Measurements from ENCODE around the gene C3orf62. TPM values are rescaled to one million over a fixed set of nuclear protein-coding genes. Genes with fewer than 3 reads are reported as not detected.

C3orf62 gene
- polyA plus RNA-seq, 1 donor (not counting 4 experiments of a cell fraction or from before 2014, with no cell fraction given): 5.2 TPM

GRCh38 chr3:49300595-49300994 is 23.6 kb upstream of the C3orf62 start:
- no peak overlapping the region for H2AFZ ChIP-seq (ENCODE audit: control insufficient read depth, low read length)

GRCh38 chr3:49298511-49298910 is 21.5 kb upstream of the C3orf62 start:
- H3K9me3 ChIP-seq (ENCODE audit: control insufficient read depth, low read depth, low read length): no peaks in the 10 kb centered on the region
- H3K79me2 ChIP-seq (ENCODE audit: control insufficient read depth, insufficient read depth, low read length): no peaks in the 10 kb centered on the region
- no peak for TF ChIP-seq EZH2 (IDR thresholded peaks at IDR 0.05; ENCODE audit: low read length)
- TF ChIP-seq, protein P1, sequence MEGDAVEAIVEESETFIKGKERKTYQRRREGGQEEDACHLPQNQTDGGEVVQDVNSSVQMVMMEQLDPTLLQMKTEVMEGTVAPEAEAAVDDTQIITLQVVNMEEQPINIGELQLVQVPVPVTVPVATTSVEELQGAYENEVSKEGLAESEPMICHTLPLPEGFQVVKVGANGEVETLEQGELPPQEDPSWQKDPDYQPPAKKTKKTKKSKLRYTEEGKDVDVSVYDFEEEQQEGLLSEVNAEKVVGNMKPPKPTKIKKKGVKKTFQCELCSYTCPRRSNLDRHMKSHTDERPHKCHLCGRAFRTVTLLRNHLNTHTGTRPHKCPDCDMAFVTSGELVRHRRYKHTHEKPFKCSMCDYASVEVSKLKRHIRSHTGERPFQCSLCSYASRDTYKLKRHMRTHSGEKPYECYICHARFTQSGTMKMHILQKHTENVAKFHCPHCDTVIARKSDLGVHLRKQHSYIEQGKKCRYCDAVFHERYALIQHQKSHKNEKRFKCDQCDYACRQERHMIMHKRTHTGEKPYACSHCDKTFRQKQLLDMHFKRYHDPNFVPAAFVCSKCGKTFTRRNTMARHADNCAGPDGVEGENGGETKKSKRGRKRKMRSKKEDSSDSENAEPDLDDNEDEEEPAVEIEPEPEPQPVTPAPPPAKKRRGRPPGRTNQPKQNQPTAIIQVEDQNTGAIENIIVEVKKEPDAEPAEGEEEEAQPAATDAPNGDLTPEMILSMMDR (optimal IDR thresholded peaks at IDR 0.05 in 1 of 3, IDR thresholded peaks at IDR 0.05 in 1 of 3, conservative IDR thresholded peaks at IDR 0.05 in 1 of 3; ENCODE audit: extremely low read depth in 1 of 3, insufficient read depth in 2 of 3, low read length in 3 of 3): no peak
- H3K27me3 ChIP-seq (ENCODE audit: control insufficient read depth, extremely low read depth, insufficient read depth, low read length): no peaks in the 10 kb centered on the region
- H3K36me3 ChIP-seq (ENCODE audit: control insufficient read depth in 2 of 2, extremely low read depth in 1 of 2, insufficient read depth in 2 of 2, low read length in 2 of 2): peaks cover 44 to 56% of the 10 kb centered on the region in 2 experiments
- H3K9ac ChIP-seq (ENCODE audit: control insufficient read depth, extremely low read depth, insufficient read depth, low read length): no peak overlapping the region
- peaks cover 15% of the 10 kb centered on the region for H3K4me1 ChIP-seq (ENCODE audit: control insufficient read depth, extremely low read depth, insufficient read depth, low read length)
- DNase-seq (ENCODE audit: low read depth, low spot score) (no peak), FAIRE-seq (no peak)
- no peak overlapping the region for H3K27ac ChIP-seq (ENCODE audit: control insufficient read depth, insufficient read depth, low read length)
- no peaks in the 10 kb centered on the region for H4K20me1 ChIP-seq (ENCODE audit: control insufficient read depth, extremely low read depth, insufficient read depth, low read length)
- H3K4me3 ChIP-seq (ENCODE audit: control insufficient read depth in 2 of 3, extremely low read depth in 1 of 3, insufficient read depth in 2 of 3, low read depth in 1 of 3, low read length in 3 of 3): no peak overlapping the region
- H3K9me1 ChIP-seq (ENCODE audit: control insufficient read depth, extremely low read depth, insufficient read depth, low read length): no peaks in the 10 kb centered on the region
- H2AFZ ChIP-seq (ENCODE audit: control insufficient read depth, low read length): no peak overlapping the region
- dilution Hi-C loops (cut with MboI; ENCODE audit: extremely low pct_ligation_motif_present, low sequenced_read_pairs): no loop called here
- no peak overlapping the region for H3K4me2 ChIP-seq (ENCODE audit: control insufficient read depth, extremely low read depth, insufficient read depth, low read depth, low read length)

More at GRCh38 chr3:49300595-49300994, 23.6 kb upstream of the C3orf62 start:
- no peaks in the 10 kb centered on the region for H4K20me1 ChIP-seq (ENCODE audit: control insufficient read depth, extremely low read depth, insufficient read depth, low read length)
- FAIRE-seq: no peak
- H3K4me3 ChIP-seq (ENCODE audit: control insufficient read depth in 2 of 3, extremely low read depth in 1 of 3, insufficient read depth in 2 of 3, low read depth in 1 of 3, low read length in 3 of 3): no peak overlapping the region
- no peaks in the 10 kb centered on the region for H3K79me2 ChIP-seq (ENCODE audit: control insufficient read depth, insufficient read depth, low read length)
- no peak overlapping the region for H3K4me2 ChIP-seq (ENCODE audit: control insufficient read depth, extremely low read depth, insufficient read depth, low read depth, low read length)
- H3K27me3 ChIP-seq (ENCODE audit: control insufficient read depth, extremely low read depth, insufficient read depth, low read length): no peaks in the 10 kb centered on the region
- dilution Hi-C loops (cut with MboI; ENCODE audit: extremely low pct_ligation_motif_present, low sequenced_read_pairs): no loop called here
- no peak overlapping the region for H3K9ac ChIP-seq (ENCODE audit: control insufficient read depth, extremely low read depth, insufficient read depth, low read length)
- TF ChIP-seq EZH2 (IDR thresholded peaks at IDR 0.05; ENCODE audit: low read length): no peak
- TF ChIP-seq, protein P1 (optimal IDR thresholded peaks at IDR 0.05 in 1 of 3, IDR thresholded peaks at IDR 0.05 in 1 of 3, conservative IDR thresholded peaks at IDR 0.05 in 1 of 3; ENCODE audit: extremely low read depth in 1 of 3, insufficient read depth in 2 of 3, low read length in 3 of 3): no peak
- H3K9me1 ChIP-seq (ENCODE audit: control insufficient read depth, extremely low read depth, insufficient read depth, low read length): no peaks in the 10 kb centered on the region
- peaks cover 15% of the 10 kb centered on the region for H3K4me1 ChIP-seq (ENCODE audit: control insufficient read depth, extremely low read depth, insufficient read depth, low read length)
- no peak for DNase-seq (ENCODE audit: low read depth, low spot score)
- H3K9me3 ChIP-seq (ENCODE audit: control insufficient read depth, low read depth, low read length): no peaks in the 10 kb centered on the region
- peaks cover 37 to 52% of the 10 kb centered on the region in 2 experiments for H3K36me3 ChIP-seq (ENCODE audit: control insufficient read depth in 2 of 2, extremely low read depth in 1 of 2, insufficient read depth in 2 of 2, low read length in 2 of 2)
- no peak overlapping the region for H3K27ac ChIP-seq (ENCODE audit: control insufficient read depth, insufficient read depth, low read length)
